ENCODE data around the gene PROM2. TPM values are rescaled to one million over a fixed set of nuclear protein-coding genes. Genes with fewer than 3 reads are reported as not detected.

Gene PROM2
- total and polyA plus RNA-seq, 2 donors (not counting 3 experiments of a cell fraction or from before 2014, with no cell fraction given) = 0.39 to 0.60 TPM

- TF ChIP-seq POLR2AphosphoS5 (IDR thresholded peaks at IDR 0.05; ENCODE audit: insufficient read depth, low read depth, low read length) = no peak
- no peak for TF ChIP-seq CTCF (IDR thresholded peaks at IDR 0.05; ENCODE audit: extremely low read depth in 1 of 2, insufficient read depth in 1 of 2, low read depth in 1 of 2, low read length in 2 of 2)
- TF ChIP-seq GATA2 (IDR thresholded peaks at IDR 0.05; ENCODE audit: insufficient read depth, insufficient read length, low read depth, low read length) = no peak
- no peak for TF ChIP-seq POLR2A (IDR thresholded peaks at IDR 0.05; ENCODE audit: low read depth, low read length)
- TF ChIP-seq JUN (IDR thresholded peaks at IDR 0.05; ENCODE audit: borderline replicate concordance, insufficient read depth, insufficient read length, low read depth) = no peak
- no peak for TF ChIP-seq EZH2 (IDR thresholded peaks at IDR 0.05; ENCODE audit: borderline replicate concordance, low read depth, low read length, severe bottlenecking)
- TF ChIP-seq MYC (IDR thresholded peaks at IDR 0.05; ENCODE audit: low read depth, low read length) = no peak
- no peak for TF ChIP-seq FOS (IDR thresholded peaks at IDR 0.05; ENCODE audit: borderline replicate concordance, insufficient read depth, low read length)
- TF ChIP-seq MAX (IDR thresholded peaks at IDR 0.05; ENCODE audit: insufficient read depth, insufficient read length) = no peak
- Histone ChIP-seq H3K9me3 (replicated peaks; ENCODE audit: control insufficient read depth, insufficient read depth, low read length) (no peaks in the 10 kb centered on the region), H3K9ac (replicated peaks; ENCODE audit: extremely low read depth, insufficient read depth, low read length) (no peak overlapping the region), H3K4me2 (ENCODE audit: insufficient read depth, low read length) (no peak overlapping the region), H3K36me3 (ENCODE audit: control insufficient read depth in 2 of 2, extremely low read depth in 1 of 2, insufficient read depth in 2 of 2, low read length in 2 of 2) (no peaks in the 10 kb centered on the region), H3K9me1 (replicated peaks; ENCODE audit: control insufficient read depth, extremely low read depth, insufficient read depth, low read length) (no peaks in the 10 kb centered on the region), H4K20me1 (replicated peaks; ENCODE audit: control insufficient read depth, extremely low read depth, insufficient read depth, low read length) (no peaks in the 10 kb centered on the region), H3K27me3 (ENCODE audit: control insufficient read depth in 2 of 2, insufficient read depth in 2 of 2, low read length in 2 of 2) (no peaks in the 10 kb centered on the region), H3K4me1 (ENCODE audit: control insufficient read depth, extremely low read depth, insufficient read depth, low read length) (no peaks in the 10 kb centered on the region), H3K79me2 (ENCODE audit: control insufficient read depth, insufficient read depth, low read length) (no peaks in the 10 kb centered on the region), H3K4me3 (replicated peaks in 1 of 3; ENCODE audit: insufficient read depth in 1 of 3, low read depth in 1 of 3, low read length in 3 of 3) (no peak overlapping the region), H2AFZ (ENCODE audit: low read depth, low read length) (no peak overlapping the region), H3K27ac (ENCODE audit: insufficient read depth, low read depth, low read length) (no peak overlapping the region)
- ChIA-PET POLR2A (no interaction called here), CTCF (no interaction called here)
- intact Hi-C loops (cut with micrococcal nuclease) (no loop called here), dilution Hi-C loops (cut with MboI; ENCODE audit: extremely low pct_ligation_motif_present, low sequenced_read_pairs) (no loop called here)
- FAIRE-seq = no peak
- DNase-seq (ENCODE audit: low read depth, low spot score) = no peak
- BruUV-seq (replicated peaks) = no TSS peak
Measured at GRCh38 chr2:95326433-95327140, 52.3 kb downstream of the PROM2 start.
